NOMO-1 treated with dmso at 0.1 percent for 144 hours (cell line): ENCODE measurements around the gene MBNL2.
"Not testable (repeated sequence)": the region's sequence is repeated elsewhere in the genome, so short reads cannot be mapped to it uniquely, and the experiment has no call there.

Experiments
- DNase-seq: peaks from one replicate; lab custom pipeline; 2025; ENCODE audit not compliant: unreplicated experiment; lab: John Stamatoyannopoulos, UW

The MBNL2 gene

GRCh38 chr13:97221989-97222700 lies at the start of gene MBNL2:
TSS of gene MBNL2 (plus strand) at chr13:97222333. CDS start at chr13:97276236, 53,903 bp downstream.
- DNase-seq = peak; percentile 94

- DNase-seq = no peak
Observed at GRCh38 chr13:97174638-97175037, 47.5 kb upstream of the MBNL2 start.

DNA sequence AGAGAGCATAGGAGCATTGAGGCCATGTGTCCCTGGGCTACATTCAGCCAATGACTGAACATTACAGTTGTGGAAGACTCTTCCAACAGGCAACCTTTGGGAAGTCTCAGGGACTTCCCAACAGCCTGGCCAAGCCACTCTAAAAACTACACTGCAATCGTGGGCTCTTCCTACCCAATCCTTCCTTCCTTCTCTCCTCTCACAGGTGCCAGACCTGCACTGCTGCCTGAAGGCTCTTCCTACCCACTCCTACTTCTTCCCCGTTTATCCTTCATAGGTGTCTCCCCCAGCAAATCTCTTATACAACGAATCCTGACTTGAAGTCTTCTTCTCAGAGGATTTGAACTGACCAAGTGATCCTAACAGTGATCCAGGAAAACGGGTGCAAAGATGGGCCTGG lies 47.1 kb upstream of the MBNL2 start:
- DNase-seq = no peak

- DNase-seq = no peak
Observed at GRCh38 chr13:97179501-97179900, 42.6 kb upstream of the MBNL2 start.

DNA sequence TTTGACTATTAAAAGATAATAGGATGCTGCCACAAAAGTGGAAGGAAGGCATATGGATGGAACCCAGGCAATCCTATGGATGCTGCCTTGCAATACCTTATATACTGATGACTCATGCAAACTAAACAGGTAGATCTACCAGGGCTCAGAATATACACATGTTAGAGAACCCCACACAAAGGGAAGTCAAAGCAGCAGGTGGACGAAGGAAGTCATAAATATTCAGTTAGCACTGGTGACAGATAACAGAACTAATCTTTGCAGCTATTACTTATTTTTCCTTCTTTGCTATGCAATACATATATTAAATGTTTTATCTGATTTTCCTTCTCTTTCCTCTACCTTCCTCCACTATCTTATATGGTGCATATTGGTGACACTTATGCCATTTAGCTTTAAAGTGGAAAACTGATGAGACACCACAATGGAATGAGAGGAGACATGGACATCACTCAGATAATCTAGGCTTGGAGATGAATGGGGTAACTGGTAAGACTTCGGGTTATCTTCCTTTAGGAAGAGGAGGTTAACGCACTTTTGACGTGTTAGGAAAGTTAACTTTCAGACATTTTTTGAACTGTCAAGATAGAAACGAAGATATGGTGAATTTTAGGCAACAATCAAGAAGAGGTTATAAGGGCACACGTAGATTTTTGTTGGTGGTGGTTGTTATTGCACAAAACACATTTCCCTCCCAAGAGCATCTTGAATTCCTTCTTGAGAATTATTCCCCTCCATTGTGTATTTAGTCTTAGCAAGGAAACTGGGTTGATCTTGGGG lies 39.8 kb upstream of the MBNL2 start:
- DNase-seq = no peak

DNA sequence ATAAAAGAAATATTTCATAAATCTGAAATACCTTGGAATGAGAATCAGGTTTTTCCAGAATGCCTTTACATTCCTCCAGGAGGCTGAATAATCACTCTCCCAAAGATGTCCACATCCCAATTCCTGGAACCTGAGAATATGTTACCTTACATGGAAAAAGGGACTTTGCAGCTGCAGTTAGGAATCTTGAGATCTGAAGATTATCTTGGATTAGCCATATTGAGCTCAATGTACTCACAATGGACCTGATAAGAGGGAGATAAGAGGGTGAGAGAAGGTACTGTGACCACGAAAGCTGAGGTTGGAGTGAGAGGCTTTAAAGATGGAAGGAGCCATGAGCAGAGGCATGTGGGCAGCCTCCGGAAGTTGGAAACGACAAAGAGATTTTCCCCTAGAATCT lies 36.8 kb upstream of the MBNL2 start:
- no peak for DNase-seq

DNA sequence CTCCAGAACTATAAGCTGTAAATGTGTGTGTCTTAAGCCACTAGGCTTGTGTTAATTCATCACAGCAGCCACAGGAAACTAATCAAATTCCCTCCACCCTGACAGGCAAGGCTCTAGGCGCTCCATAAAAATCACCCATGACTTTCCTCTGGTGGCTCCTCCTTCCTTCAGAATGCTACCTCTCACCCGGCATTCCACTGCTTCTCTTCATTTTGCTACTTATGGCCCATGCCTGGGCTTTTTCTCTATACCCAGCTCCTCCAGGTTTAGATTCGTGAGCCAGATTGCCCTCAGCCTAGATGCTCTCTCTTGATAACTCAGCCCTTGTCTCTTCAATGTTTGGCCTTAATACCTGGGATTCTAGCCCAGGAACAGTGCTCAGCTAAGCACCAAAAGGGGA lies 36.4 kb upstream of the MBNL2 start:
- DNase-seq = no peak

GRCh38 chr13:97188207-97188606 lies 33.9 kb upstream of the MBNL2 start:
- no peak for DNase-seq

GRCh38 chr13:97189928-97190327 lies 32.2 kb upstream of the MBNL2 start:
- DNase-seq = no peak

- no peak for DNase-seq
Observed at GRCh38 chr13:97191142-97191541, 31.0 kb upstream of the MBNL2 start.

- no peak for DNase-seq
Observed at GRCh38 chr13:97191615-97192014, 30.5 kb upstream of the MBNL2 start.

GRCh38 chr13:97192166-97192565 lies 30.0 kb upstream of the MBNL2 start:
- no peak for DNase-seq

- DNase-seq = no peak
Observed at GRCh38 chr13:97193577-97193976, 28.6 kb upstream of the MBNL2 start.

DNA sequence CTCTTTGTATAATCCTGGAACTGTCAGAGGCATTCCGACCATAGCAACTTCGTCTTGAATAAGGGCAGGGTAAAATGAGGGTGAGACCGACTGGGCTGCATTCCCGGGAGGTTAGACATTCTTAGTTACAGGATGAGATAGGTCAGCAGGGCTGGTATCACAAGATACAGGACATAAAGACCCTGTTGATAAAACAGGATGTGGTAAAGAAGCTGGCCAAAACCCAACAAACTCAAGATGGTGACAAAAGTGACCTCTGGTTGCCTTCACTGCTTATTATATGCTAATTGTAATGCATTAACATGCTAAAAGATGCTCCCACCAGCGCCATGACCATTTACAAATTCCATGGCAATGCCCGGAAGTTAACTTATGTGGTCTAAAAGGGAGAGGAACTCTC lies 27.7 kb upstream of the MBNL2 start:
- no peak for DNase-seq

DNA sequence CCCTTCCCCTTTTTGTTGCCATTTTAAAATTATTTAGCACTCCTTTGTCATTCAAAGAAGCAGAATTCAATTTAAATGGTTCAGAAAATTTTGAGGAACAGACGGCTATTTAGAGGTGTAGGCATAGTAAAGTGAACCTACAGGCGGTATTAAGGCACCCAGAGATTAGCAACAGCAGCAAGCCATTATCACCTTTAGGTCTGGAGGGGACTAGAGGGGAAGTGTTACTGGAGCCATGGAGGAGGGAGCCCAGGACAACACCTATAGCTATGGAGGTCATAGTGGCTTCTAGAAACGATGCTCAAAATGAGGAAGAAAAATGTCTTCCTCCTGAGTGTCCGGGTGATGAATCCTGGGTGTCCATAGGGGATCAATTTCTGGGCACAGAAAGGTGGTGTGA lies 25.8 kb upstream of the MBNL2 start:
- no peak for DNase-seq

DNA sequence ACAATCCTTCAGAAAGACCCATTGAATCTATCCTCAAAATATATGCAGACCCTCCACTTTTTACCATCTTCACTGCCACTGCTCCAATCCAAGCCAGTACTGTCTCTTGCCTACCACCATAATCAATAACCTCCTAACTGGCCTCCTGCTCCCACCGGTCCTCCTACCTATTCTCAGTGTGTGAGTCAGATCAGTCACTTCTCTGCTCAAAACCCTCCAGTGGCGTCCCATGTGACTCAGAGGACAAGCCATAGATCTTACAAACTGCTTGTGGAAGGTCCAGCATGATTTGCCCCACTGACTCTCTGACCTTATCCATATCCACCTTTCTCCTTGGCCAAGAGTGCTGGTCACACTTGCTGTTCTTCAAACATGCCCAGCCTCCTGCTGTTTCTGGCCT lies 23.4 kb upstream of the MBNL2 start:
- DNase-seq = no peak

DNA sequence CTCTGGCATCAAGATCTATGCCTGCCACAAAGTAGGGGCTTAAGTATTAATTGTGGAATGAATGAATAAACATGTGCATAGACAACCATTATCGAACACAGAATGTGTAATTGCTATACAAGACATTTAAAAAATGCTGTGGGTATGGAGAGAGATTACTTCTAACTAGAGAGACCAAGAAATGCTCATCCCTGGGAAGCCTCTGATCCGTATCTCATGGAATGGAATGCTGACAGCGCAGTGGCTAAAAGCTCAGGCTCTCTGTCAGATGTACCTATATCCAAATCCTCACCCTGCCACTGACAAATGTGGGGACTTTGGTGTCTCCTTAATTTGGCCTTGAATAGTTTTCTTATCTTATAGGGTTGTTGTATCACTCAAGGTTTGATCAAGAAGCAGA lies 22.7 kb upstream of the MBNL2 start:
- no peak for DNase-seq

GRCh38 chr13:97200081-97200942 lies 21.8 kb upstream of the MBNL2 start:
- no peak for DNase-seq

DNA sequence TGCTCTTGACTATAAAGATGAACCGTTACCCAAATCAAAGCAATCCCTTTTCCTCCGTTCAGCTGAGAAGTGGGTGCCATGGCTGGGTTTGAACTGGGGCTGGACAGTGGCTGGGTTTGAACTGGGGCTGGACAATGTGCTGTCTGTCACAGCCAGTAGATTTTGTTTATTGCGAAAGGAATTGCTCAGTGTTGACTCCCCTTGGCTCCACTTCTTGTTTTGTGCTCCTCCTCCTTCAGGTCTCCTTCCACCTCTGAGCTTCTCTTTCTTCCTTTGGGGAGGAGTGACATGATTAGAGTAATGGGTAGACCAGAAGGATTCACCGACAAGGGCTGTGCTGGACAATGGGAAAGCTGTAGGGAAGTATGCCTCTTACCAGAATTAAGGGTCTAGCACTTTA lies 19.4 kb upstream of the MBNL2 start:
- peak; percentile 60 for DNase-seq

GRCh38 chr13:97205465-97205864 lies 16.7 kb upstream of the MBNL2 start:
- DNase-seq = no peak

- no peak for DNase-seq
Observed at GRCh38 chr13:97205982-97206381, 16.2 kb upstream of the MBNL2 start.

GRCh38 chr13:97207252-97207651 lies 14.9 kb upstream of the MBNL2 start:
- DNase-seq = not testable (repeated sequence)
